AG04450 (cell line): ENCODE data around the gene UBD. TPM values are rescaled to one million over a fixed set of nuclear protein-coding genes. Genes with fewer than 3 reads are reported as not detected.

ENCODE experiments used
- CTCF ChIA-PET: fragments of 300-600, 350-600 bp; formaldehyde crosslinking; extraction: SDS; loops from one replicate; lab custom pipeline; 2022; ENCODE audit warnings: antibody characterized with exemption, inconsistent platforms; lab: Charles Lee
- POLR2A ChIA-PET: fragments of 350-600 bp; formaldehyde crosslinking; extraction: SDS; loops from one replicate; lab custom pipeline; 2021; ENCODE audit warnings: antibody characterized with exemption, inconsistent platforms; lab: Yijun Ruan, JAX
- DNase-seq: peaks from one replicate; pipeline ENCODE4 v3.0.0-alpha.2; 2011; ENCODE audit warnings: low read depth, low spot score
- H3K27ac ChIP-seq: one replicate; pipeline ENCODE4 v1.5.1; 2012; ENCODE audit warnings: low read depth, low read length, control low read depth
- H3K27me3 ChIP-seq: one replicate; pipeline ENCODE4 v1.6.0; 2012; ENCODE audit warnings: low read length; ENCODE audit not compliant: control insufficient read depth, insufficient read depth
- H3K4me3 ChIP-seq: 2 replicates; pipeline ENCODE4 v1.5.1; 2011; ENCODE audit warnings: mild to moderate bottlenecking, low read depth, low read length, control low read depth
- H3K9me3 ChIP-seq: 2 replicates; pipeline ENCODE4 v1.5.1; 2012; ENCODE audit warnings: low read length; ENCODE audit not compliant: control insufficient read depth, insufficient read depth
- polyA plus RNA-seq: library from polyadenylated mRNA; depleted of rRNA; stranded (reverse); fragments of >200 nt; gene quantifications from 2 replicates; pipeline ENCODE4 v1.2.3, GENCODE V29; 2011
- TF ChIP-seq, protein P1 (sequence below): IDR thresholded peaks from 2 replicates; pipeline ENCODE4 v1.5.1; 2011; ENCODE audit warnings: low read depth, low read length, control low read depth, inconsistent platforms

Gene UBD
- polyA plus RNA-seq, 1 experiment: not detected

DNA sequence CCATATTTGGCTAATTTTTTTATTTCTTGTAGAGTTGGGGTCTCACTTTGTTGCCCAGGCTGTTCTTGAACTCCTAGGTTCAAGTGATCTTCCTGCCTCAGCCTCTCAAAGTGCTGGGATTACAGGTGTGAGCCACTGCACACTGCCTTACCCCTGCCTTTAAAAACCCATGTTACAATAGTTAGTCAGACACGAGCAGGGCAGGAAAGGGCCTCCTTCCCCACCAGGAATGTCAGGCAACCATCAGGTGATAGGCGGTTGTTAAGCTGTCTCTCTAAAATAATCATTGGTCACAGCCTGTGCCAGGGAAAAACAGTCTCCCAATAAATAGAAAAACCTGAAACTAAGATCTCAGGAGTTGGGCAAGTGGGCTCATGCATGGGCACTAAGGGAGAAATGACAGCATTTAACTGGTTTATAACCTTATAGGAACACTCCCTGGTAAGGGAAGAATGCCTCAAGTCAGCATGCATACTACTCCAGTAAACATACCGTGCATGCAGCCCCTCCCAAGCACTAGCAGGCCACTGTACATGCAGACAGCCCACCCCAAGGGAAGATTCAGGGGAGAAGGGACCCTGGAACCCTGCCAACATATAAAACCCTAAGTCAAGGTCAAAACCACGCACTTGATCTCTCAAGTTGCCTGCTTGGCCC, 33.8 kb upstream of the UBD start:
- POLR2A ChIA-PET: no interaction called here
- CTCF ChIA-PET: interaction anchor here (1.2 kb wide), 1 partner anchor 60 kb away, joined by 5 read pairs; no protein-coding TSS in a partner anchor

DNA sequence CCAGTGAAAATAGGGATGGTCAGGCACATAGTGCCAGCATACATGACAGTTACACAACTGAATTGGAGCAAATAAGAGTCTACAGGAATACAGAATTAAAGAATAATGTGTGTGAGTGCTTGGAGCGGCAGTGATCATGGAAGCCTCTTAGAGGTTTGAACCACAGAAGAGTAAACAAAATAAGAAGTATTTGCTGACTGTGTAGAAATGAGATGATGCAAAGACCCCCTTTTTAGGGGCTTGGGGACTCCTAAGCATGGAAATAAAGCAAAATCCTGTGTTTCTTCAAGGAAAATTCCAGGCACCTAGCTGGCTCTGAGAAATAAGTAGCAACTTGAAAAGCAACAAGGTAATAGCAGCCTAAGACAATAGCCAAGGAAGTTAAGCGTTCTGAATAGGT, 32.1 kb upstream of the UBD start:
- POLR2A ChIA-PET: no interaction called here
- H3K27ac ChIP-seq: no peak overlapping the region
- TF ChIP-seq, protein P1, sequence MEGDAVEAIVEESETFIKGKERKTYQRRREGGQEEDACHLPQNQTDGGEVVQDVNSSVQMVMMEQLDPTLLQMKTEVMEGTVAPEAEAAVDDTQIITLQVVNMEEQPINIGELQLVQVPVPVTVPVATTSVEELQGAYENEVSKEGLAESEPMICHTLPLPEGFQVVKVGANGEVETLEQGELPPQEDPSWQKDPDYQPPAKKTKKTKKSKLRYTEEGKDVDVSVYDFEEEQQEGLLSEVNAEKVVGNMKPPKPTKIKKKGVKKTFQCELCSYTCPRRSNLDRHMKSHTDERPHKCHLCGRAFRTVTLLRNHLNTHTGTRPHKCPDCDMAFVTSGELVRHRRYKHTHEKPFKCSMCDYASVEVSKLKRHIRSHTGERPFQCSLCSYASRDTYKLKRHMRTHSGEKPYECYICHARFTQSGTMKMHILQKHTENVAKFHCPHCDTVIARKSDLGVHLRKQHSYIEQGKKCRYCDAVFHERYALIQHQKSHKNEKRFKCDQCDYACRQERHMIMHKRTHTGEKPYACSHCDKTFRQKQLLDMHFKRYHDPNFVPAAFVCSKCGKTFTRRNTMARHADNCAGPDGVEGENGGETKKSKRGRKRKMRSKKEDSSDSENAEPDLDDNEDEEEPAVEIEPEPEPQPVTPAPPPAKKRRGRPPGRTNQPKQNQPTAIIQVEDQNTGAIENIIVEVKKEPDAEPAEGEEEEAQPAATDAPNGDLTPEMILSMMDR: no peak
- H3K4me3 ChIP-seq: no peak overlapping the region
- no peak for DNase-seq
- H3K9me3 ChIP-seq: no peaks in the 10 kb centered on the region
- CTCF ChIA-PET: interaction anchor here (0.8 kb wide), 1 partner anchor 18 kb away, joined by 3 read pairs; no protein-coding TSS in a partner anchor
- no peaks in the 10 kb centered on the region for H3K27me3 ChIP-seq

More for the DNA sequence above, 33.8 kb upstream of the UBD start:
- H3K4me3 ChIP-seq: no peak overlapping the region
- no peaks in the 10 kb centered on the region for H3K27me3 ChIP-seq
- TF ChIP-seq, protein P1: no peak
- DNase-seq: no peak
- H3K9me3 ChIP-seq: no peaks in the 10 kb centered on the region
- H3K27ac ChIP-seq: no peak overlapping the region

DNA sequence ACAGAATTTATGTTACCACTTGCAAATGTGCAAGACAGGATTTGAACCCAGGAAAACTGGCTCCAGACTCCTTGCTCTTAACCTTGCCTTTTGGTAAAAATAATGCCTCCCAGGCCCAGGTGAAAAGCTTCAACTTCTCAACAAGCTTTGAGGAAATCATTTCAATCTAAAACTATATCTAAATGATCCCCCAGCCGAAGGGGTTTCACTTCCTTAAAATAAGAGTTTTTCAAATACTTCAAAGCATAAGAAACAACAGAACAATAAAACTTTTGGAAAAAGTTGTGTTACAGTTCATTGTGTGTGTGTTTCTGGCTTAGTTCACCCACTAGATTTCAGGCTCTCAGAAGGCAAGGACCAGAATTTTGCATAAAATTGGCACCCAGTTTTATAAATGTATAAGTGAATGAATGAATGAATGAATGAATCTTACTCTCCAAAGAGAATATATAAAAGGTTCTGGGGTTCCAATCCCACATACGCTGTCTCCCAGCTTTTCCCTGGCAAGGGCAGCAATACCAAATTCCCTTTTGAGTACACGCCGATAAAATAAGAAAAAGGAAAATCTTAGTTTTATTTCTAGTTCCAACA, 30.8 kb upstream of the UBD start:
- H3K27ac ChIP-seq: no peak overlapping the region
- POLR2A ChIA-PET: no interaction called here
- CTCF ChIA-PET: interaction anchor here (0.6 to 1.6 kb wide), 7 partner anchors 8 to 415 kb away, joined by 3 to 6 read pairs (median 4); partner anchors contain the start of gene UBD
- H3K4me3 ChIP-seq: no peak overlapping the region
- H3K9me3 ChIP-seq: no peaks in the 10 kb centered on the region
- H3K27me3 ChIP-seq: no peaks in the 10 kb centered on the region
- TF ChIP-seq, protein P1: no peak
- no peak for DNase-seq

DNA sequence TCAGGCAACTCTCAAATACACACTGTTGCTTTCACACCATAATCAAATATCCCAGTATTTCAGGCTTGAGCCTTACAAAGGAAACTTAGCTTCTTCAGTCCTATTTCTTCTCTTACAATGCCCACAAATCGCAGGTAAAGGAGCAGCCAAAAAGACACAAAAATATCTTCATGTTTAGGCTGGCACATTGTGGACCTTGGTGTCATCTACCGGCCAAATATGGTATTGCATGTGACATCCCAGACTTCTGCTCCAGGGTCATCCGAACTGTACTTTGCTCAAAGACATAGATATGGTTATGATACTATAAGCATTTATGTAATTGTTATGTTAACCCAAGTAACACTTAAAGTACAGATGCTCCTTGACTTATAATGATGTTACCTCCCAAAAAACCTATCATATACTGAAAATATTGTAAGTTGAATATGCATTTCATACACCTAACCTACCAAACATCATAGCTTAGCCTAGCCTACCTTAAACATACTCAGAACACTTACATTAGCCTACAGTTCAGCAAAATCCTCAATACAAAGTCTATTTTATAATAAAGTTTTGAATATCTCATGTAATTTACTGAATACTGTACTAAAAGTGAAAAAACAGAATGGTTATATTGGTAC, 30.0 kb upstream of the UBD start:
- CTCF ChIA-PET: interaction anchor here (0.6 to 1.6 kb wide), 18 partner anchors 9 to 1886 kb away, joined by 3 to 6 read pairs (median 4); partner anchors contain the start of gene UBD
- TF ChIP-seq, protein P1: peak; percentile 93
- no peak overlapping the region for H3K4me3 ChIP-seq
- no peak overlapping the region for H3K27ac ChIP-seq
- peak; percentile 10 for DNase-seq
- H3K27me3 ChIP-seq: no peaks in the 10 kb centered on the region
- no peaks in the 10 kb centered on the region for H3K9me3 ChIP-seq
- POLR2A ChIA-PET: no interaction called here

DNA sequence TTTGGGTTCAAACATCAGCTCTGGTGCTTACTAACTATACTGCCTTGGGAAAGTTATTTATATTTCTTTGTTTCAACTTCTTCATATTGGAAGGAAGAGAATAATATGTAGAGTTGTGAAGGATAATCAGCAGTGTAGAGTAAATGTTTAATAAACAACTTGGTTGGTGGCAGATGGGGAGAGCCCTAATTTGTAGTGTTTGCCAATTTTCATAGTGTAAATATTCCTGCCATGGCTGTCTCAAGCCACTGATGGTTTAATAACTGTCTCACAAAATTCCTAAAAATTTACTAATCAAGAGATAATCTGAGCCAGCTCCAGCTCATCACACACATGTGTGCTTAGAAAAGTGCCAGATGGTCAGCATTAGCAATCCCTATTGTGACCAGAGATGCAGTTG, 25.3 kb upstream of the UBD start, which contains the start of gene OR2H2:
Gene OR2H2, plus strand, starts transcription at position 301 of the 400 bp plus-strand sequence. CDS start 2,824 bp downstream, outside the sequence.
- no peak for DNase-seq
- CTCF ChIA-PET: no interaction called here
- POLR2A ChIA-PET: no interaction called here

More for the DNA sequence above, 25.3 kb upstream of the UBD start, which contains the start of gene OR2H2:
- Histone ChIP-seq H3K27me3 (no peaks in the 10 kb centered on the region), H3K9me3 (no peaks in the 10 kb centered on the region), H3K27ac (no peak within 1 kb of the TSS), H3K4me3 (no peak within 1 kb of the TSS)
- TF ChIP-seq, protein P1: no peak
